ENCODE measurements around the gene GLIPR2.
A peak's percentile ranks its signal among the peaks of the same experiment; 100 is the strongest.

DNA sequence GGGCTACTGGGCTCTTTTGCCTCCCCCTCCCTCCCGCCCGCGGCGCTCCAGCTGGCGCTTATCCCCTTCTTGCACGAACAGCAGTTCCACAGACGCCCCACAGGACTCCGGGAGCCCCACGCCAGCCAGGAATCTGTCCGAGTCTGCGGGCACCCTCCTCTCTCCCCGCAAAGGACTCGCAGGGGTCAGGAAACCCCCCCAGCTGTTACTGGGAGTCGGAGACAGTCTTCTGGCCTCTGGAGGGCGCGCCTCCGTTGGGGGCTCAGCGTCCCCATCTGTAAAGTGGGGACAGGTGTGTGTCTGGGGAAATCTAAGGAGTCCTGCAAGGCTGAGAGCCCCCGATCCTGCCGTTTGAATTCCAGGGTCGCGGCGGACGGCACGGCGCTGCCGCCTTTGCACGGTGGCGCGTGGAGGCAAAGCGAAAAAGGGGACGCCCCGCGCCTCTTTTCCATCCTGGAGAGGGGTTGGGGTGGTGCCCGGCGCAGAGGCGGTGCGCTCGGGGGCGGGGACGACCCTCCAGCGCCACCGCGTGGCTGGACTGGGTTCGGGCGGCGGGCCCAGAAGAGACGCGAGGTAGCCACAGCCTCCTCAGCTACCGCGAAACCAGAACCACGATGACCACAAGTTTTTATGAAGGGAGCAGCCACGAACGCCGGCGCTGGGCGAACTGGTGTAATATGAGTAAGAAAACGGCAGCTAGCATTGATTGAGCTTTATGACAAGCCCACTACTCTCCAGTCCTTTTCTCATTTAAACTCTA is 29.8 kb downstream of the GLIPR2 start:
- TF ChIP-seq, protein P1, sequence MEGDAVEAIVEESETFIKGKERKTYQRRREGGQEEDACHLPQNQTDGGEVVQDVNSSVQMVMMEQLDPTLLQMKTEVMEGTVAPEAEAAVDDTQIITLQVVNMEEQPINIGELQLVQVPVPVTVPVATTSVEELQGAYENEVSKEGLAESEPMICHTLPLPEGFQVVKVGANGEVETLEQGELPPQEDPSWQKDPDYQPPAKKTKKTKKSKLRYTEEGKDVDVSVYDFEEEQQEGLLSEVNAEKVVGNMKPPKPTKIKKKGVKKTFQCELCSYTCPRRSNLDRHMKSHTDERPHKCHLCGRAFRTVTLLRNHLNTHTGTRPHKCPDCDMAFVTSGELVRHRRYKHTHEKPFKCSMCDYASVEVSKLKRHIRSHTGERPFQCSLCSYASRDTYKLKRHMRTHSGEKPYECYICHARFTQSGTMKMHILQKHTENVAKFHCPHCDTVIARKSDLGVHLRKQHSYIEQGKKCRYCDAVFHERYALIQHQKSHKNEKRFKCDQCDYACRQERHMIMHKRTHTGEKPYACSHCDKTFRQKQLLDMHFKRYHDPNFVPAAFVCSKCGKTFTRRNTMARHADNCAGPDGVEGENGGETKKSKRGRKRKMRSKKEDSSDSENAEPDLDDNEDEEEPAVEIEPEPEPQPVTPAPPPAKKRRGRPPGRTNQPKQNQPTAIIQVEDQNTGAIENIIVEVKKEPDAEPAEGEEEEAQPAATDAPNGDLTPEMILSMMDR (IDR thresholded peaks at IDR 0.05; ENCODE audit: low read depth, low read length) = peak; percentile 52
- TF ChIP-seq, protein P2, sequence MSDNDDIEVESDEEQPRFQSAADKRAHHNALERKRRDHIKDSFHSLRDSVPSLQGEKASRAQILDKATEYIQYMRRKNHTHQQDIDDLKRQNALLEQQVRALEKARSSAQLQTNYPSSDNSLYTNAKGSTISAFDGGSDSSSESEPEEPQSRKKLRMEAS (IDR thresholded peaks at IDR 0.05; ENCODE audit: low read depth, low read length) = 0 out of 2 replicates have a peak, but pooled peaks have one; percentile 14
- TF ChIP-seq POLR2A (IDR thresholded peaks at IDR 0.05; ENCODE audit: extremely low read depth, insufficient read length) (no peak), MYC (IDR thresholded peaks at IDR 0.05; ENCODE audit: low read depth, low read length) (0 out of 2 replicates have a peak, but pooled peaks have one; percentile 30)
